ENCODE measurements around the gene ADI1.

The ADI1 gene

DNA sequence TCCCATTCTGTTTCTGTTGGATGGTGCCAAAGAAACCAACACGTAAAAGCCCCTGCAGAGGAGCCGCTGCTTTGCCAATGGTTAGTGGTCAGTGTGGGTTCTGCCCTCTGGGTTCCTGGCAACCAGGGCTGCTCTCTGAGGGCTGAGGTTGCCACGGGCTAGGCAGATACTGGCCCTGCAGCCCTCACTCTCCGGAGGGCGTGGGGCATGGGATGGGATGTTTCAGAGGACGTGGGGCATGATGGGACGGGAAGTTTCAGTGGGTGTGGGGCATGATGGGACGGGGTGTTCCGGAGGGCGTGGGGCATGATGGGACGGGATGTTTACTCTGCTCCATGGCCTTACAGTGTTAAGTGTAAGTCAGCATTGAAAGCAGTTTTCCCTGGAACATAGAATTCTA is 34.2 kb downstream of the ADI1 start:
- H3K36me3 ChIP-seq (replicated peaks in 1 of 2; ENCODE audit: control insufficient read depth in 2 of 2, insufficient read depth in 2 of 2, low read length in 2 of 2): peaks cover 1 to 31% of the 10 kb centered on the region in 2 donors
- no peak overlapping the region for H2AFZ ChIP-seq (ENCODE audit: low read length)
- no peak overlapping the region for H2BK5ac ChIP-seq (ENCODE audit: low read length)
- H4K91ac ChIP-seq (ENCODE audit: low read depth, low read length, poor library complexity): no peak overlapping the region
- H3K4ac ChIP-seq (ENCODE audit: low read length): no peak overlapping the region
- no peak overlapping the region for H3K23ac ChIP-seq (ENCODE audit: low read depth, low read length, poor library complexity)
- H3K4me2 ChIP-seq (ENCODE audit: insufficient read depth, low read length, poor library complexity, severe bottlenecking): no peak overlapping the region
- no CpG with 5 or more reads among the region's 11 CpGs for WGBS, 2 donors (ENCODE audit: extremely low coverage in 2 of 2, insufficient read length in 2 of 2, insufficient replicate concordance in 1 of 2)
- H3K4me3 ChIP-seq (ENCODE audit: low read length in 2 of 2): no peak overlapping the region
- H3K14ac ChIP-seq (ENCODE audit: low read length): peak overlapping the region; percentile 84
- H3K4me1 ChIP-seq (ENCODE audit: control insufficient read depth in 2 of 2, insufficient read depth in 1 of 2, low read depth in 1 of 2, low read length in 2 of 2): peaks cover 3 to 4% of the 10 kb centered on the region in 2 donors
- DNase-seq (ENCODE audit: low spot score): no peak
- H3K18ac ChIP-seq (ENCODE audit: low read length): no peak overlapping the region
- peak overlapping the region; percentile 46 for H2BK12ac ChIP-seq (ENCODE audit: low read length)
- H4K8ac ChIP-seq (ENCODE audit: low read depth, low read length): no peak overlapping the region
- no peak overlapping the region for H2BK15ac ChIP-seq (ENCODE audit: low read length)
- peak overlapping the region; percentile 39 for H3K9ac ChIP-seq (ENCODE audit: low read depth, low read length, poor library complexity)
- H2AK5ac ChIP-seq (ENCODE audit: low read depth, low read length): no peak overlapping the region
- no peak overlapping the region for H3K27ac ChIP-seq (replicated peaks; ENCODE audit: low read length)
- H2BK120ac ChIP-seq (ENCODE audit: low read depth, low read length): no peak overlapping the region
- peaks cover 2% of the 10 kb centered on the region for H3K79me1 ChIP-seq (ENCODE audit: low read depth, low read length)
- peaks cover 0 to 21% of the 10 kb centered on the region in 2 donors for H3K9me3 ChIP-seq (replicated peaks in 1 of 2; ENCODE audit: control insufficient read depth in 2 of 2, insufficient read depth in 1 of 2, low read depth in 1 of 2, low read length in 2 of 2)
- no peaks in the 10 kb centered on the region for H3K27me3 ChIP-seq (ENCODE audit: control insufficient read depth in 3 of 3, insufficient read depth in 3 of 3, low read depth in 1 of 3, low read length in 3 of 3)

DNA sequence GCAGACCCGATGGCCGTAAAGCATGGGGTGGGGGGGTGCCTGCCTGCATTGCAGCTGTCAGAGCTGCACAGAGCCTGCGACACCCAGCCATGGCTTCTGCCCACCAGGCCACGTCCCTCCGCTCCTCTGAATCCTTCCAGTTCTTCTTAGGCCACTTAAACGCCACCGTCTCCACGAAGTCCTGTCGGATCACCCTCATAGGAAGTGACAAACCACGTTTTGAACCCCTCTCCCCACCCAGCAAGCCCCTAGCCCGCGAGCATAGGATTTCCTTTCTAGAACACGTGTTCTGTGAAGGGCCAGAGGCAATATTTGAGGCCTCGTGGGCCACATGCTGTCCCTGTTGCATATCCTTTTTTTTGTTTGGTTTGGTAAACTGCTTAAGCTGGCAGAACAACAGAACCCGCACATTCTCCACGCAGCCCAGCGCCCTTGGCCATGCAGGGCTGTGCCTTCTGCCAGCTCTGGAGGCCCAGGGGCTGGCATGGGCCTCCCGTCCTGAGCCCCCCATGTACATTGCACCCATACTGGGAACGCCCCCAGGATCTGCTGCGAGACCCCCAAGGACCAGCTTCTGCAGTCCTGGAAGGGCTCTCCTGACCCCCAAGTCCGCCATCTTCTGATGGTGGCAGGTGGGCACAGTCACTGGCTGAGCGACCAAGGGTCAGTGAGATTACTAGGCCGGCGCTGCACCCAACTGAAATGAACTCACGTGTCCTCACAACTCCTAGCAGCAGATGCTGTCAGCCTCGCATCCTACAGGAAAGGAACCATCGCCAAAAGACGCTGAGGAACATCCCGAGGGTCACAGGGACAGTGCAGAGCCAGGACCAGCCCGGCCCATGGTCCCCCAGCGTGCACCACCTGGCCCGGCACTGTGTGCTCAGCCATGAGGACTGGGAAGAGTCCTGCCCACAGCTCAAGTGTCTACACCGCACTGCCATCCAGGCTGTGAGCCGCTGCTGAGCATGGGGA is 35.1 kb downstream of the ADI1 start:
- Histone ChIP-seq H3K18ac (ENCODE audit: low read length) (peak overlapping the region; percentile 45), H2BK12ac (ENCODE audit: low read length) (no peak overlapping the region), H3K27ac (replicated peaks; ENCODE audit: low read length) (no peak overlapping the region), H3K4me2 (ENCODE audit: insufficient read depth, low read length, poor library complexity, severe bottlenecking) (no peak overlapping the region), H4K8ac (ENCODE audit: low read depth, low read length) (no peak overlapping the region), H3K4me3 (ENCODE audit: low read length in 2 of 2) (no peak overlapping the region), H2AK5ac (ENCODE audit: low read depth, low read length) (peak overlapping the region; percentile 50), H2BK120ac (ENCODE audit: low read depth, low read length) (no peak overlapping the region), H2BK15ac (ENCODE audit: low read length) (no peak overlapping the region), H3K27me3 (ENCODE audit: control insufficient read depth in 3 of 3, insufficient read depth in 3 of 3, low read depth in 1 of 3, low read length in 3 of 3) (no peaks in the 10 kb centered on the region), H3K23ac (ENCODE audit: low read depth, low read length, poor library complexity) (peak overlapping the region; percentile 86), H2AFZ (ENCODE audit: low read length) (no peak overlapping the region), H3K4ac (ENCODE audit: low read length) (no peak overlapping the region), H3K14ac (ENCODE audit: low read length) (no peak overlapping the region), H3K79me1 (ENCODE audit: low read depth, low read length) (peaks cover 2% of the 10 kb centered on the region), H2BK5ac (ENCODE audit: low read length) (no peak overlapping the region), H4K91ac (ENCODE audit: low read depth, low read length, poor library complexity) (no peak overlapping the region), H3K9ac (ENCODE audit: low read depth, low read length, poor library complexity) (peak overlapping the region; percentile 37), H3K9me3 (replicated peaks in 1 of 2; ENCODE audit: control insufficient read depth in 2 of 2, insufficient read depth in 1 of 2, low read depth in 1 of 2, low read length in 2 of 2) (peaks cover 0 to 21% of the 10 kb centered on the region in 2 donors), H3K4me1 (ENCODE audit: control insufficient read depth in 2 of 2, insufficient read depth in 1 of 2, low read depth in 1 of 2, low read length in 2 of 2) (peaks cover 2 to 3% of the 10 kb centered on the region in 2 donors), H3K36me3 (replicated peaks in 1 of 2; ENCODE audit: control insufficient read depth in 2 of 2, insufficient read depth in 2 of 2, low read length in 2 of 2) (peaks cover 1 to 40% of the 10 kb centered on the region in 2 donors)
- no CpG with 5 or more reads among the region's 34 CpGs for WGBS, 2 donors (ENCODE audit: extremely low coverage in 2 of 2, insufficient read length in 2 of 2, insufficient replicate concordance in 1 of 2)
- no peak for DNase-seq (ENCODE audit: low spot score)

DNA sequence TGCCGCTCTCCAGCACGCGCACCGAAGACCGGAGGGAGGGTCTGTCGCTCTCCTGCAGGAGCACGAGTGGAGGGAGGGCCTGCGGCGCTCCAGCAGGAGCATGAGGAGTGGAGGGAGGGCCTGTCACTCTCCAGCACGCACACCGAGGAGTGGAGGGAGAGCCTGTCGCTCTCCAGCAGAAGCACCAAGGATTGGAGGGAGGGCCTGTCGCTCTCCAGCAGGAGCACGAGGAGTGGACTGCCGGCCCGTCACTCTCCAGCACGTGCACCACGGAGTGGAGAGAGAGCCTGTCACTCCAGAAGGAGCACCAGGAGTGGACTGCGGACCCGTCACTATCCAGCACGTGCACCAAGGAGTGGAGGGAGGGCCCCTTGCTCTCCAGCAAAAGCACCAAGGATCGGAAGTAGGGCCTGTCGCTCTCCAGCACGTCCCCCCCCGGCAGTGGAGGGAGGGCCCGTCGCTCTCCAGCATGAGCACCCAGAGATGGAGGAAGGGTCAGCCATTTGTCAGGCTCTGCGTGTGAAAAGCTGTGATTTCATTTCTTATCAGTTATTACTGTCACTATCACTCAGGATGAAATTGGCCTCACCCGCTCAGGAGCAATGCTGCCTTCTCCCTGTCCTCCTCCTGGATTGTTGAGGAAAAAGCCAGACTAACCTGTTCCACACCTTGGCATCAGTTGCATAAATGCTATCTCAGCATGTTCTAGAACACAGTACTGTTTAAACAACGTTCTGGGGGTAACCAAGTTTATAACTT is 35.9 kb downstream of the ADI1 start:
- no peaks in the 10 kb centered on the region for H3K27me3 ChIP-seq (ENCODE audit: control insufficient read depth in 3 of 3, insufficient read depth in 3 of 3, low read depth in 1 of 3, low read length in 3 of 3)
- peak overlapping the region; percentile 50 for H2AK5ac ChIP-seq (ENCODE audit: low read depth, low read length)
- H2BK12ac ChIP-seq (ENCODE audit: low read length): no peak overlapping the region
- no peak overlapping the region for H3K4ac ChIP-seq (ENCODE audit: low read length)
- H3K9me3 ChIP-seq (replicated peaks in 1 of 2; ENCODE audit: control insufficient read depth in 2 of 2, insufficient read depth in 1 of 2, low read depth in 1 of 2, low read length in 2 of 2): peaks cover 0 to 21% of the 10 kb centered on the region in 2 donors
- H3K23ac ChIP-seq (ENCODE audit: low read depth, low read length, poor library complexity): peak overlapping the region; percentile 29
- no peak overlapping the region for H2BK120ac ChIP-seq (ENCODE audit: low read depth, low read length)
- H2BK5ac ChIP-seq (ENCODE audit: low read length): no peak overlapping the region
- H4K8ac ChIP-seq (ENCODE audit: low read depth, low read length): no peak overlapping the region
- no peak overlapping the region for H3K18ac ChIP-seq (ENCODE audit: low read length)
- H3K4me3 ChIP-seq (ENCODE audit: low read length in 2 of 2): no peak overlapping the region
- H3K27ac ChIP-seq (replicated peaks; ENCODE audit: low read length): no peak overlapping the region
- no peak overlapping the region for H2AFZ ChIP-seq (ENCODE audit: low read length)
- no peak for DNase-seq (ENCODE audit: low spot score)
- peak overlapping the region; percentile 63 for H3K9ac ChIP-seq (ENCODE audit: low read depth, low read length, poor library complexity)
- H3K79me1 ChIP-seq (ENCODE audit: low read depth, low read length): peaks cover 2% of the 10 kb centered on the region
- H2BK15ac ChIP-seq (ENCODE audit: low read length): no peak overlapping the region
- no peak overlapping the region for H4K91ac ChIP-seq (ENCODE audit: low read depth, low read length, poor library complexity)
- no peak overlapping the region for H3K14ac ChIP-seq (ENCODE audit: low read length)
- WGBS, 2 donors (ENCODE audit: extremely low coverage in 2 of 2, insufficient read length in 2 of 2, insufficient replicate concordance in 1 of 2): no CpG with 5 or more reads among the region's 30 CpGs
- H3K36me3 ChIP-seq (replicated peaks in 1 of 2; ENCODE audit: control insufficient read depth in 2 of 2, insufficient read depth in 2 of 2, low read length in 2 of 2): peaks cover 4 to 48% of the 10 kb centered on the region in 2 donors
- H3K4me1 ChIP-seq (ENCODE audit: control insufficient read depth in 2 of 2, insufficient read depth in 1 of 2, low read depth in 1 of 2, low read length in 2 of 2): no peaks in the 10 kb centered on the region
- H3K4me2 ChIP-seq (ENCODE audit: insufficient read depth, low read length, poor library complexity, severe bottlenecking): no peak overlapping the region

DNA sequence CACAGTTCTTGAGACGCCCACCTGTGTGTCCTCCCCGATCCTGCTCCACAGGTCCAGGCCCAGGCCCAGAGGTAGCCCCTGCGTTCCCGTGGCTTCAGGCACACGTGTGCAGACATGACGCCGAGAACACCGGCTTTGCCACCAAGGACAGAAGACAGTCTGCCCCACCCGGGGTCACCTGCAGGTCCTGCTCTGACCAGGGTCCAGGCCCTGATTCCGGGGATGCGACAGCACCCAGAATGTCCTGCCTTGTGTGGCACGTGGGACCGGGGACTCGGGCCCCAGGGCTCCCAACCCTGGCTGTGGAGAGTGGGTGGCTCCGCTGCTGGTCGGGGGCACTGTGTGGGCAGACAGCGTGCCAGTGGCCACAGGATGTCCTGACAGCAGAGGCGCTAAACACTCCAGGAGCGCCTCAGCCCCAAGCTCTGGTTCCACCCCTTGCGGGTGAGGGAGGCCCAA is 36.9 kb downstream of the ADI1 start:
- no peak for DNase-seq (ENCODE audit: low spot score)
- Histone ChIP-seq H3K4me2 (ENCODE audit: insufficient read depth, low read length, poor library complexity, severe bottlenecking) (no peak overlapping the region), H3K4me3 (ENCODE audit: low read length in 2 of 2) (no peak overlapping the region), H3K36me3 (replicated peaks in 1 of 2; ENCODE audit: control insufficient read depth in 2 of 2, insufficient read depth in 2 of 2, low read length in 2 of 2) (peaks cover 4 to 54% of the 10 kb centered on the region in 2 donors), H2BK15ac (ENCODE audit: low read length) (no peak overlapping the region), H3K27me3 (ENCODE audit: control insufficient read depth in 3 of 3, insufficient read depth in 3 of 3, low read depth in 1 of 3, low read length in 3 of 3) (no peaks in the 10 kb centered on the region), H3K27ac (replicated peaks; ENCODE audit: low read length) (no peak overlapping the region), H4K91ac (ENCODE audit: low read depth, low read length, poor library complexity) (no peak overlapping the region), H4K8ac (ENCODE audit: low read depth, low read length) (no peak overlapping the region), H3K4ac (ENCODE audit: low read length) (no peak overlapping the region), H3K9me3 (replicated peaks in 1 of 2; ENCODE audit: control insufficient read depth in 2 of 2, insufficient read depth in 1 of 2, low read depth in 1 of 2, low read length in 2 of 2) (peaks cover 0 to 19% of the 10 kb centered on the region in 2 donors), H2AFZ (ENCODE audit: low read length) (no peak overlapping the region), H3K4me1 (ENCODE audit: control insufficient read depth in 2 of 2, insufficient read depth in 1 of 2, low read depth in 1 of 2, low read length in 2 of 2) (no peaks in the 10 kb centered on the region), H3K18ac (ENCODE audit: low read length) (peak overlapping the region; percentile 25), H3K9ac (ENCODE audit: low read depth, low read length, poor library complexity) (no peak overlapping the region), H2BK12ac (ENCODE audit: low read length) (no peak overlapping the region), H3K14ac (ENCODE audit: low read length) (peak overlapping the region; percentile 9), H3K79me1 (ENCODE audit: low read depth, low read length) (peaks cover 2% of the 10 kb centered on the region), H3K23ac (ENCODE audit: low read depth, low read length, poor library complexity) (peak overlapping the region; percentile 78), H2BK120ac (ENCODE audit: low read depth, low read length) (no peak overlapping the region), H2BK5ac (ENCODE audit: low read length) (no peak overlapping the region), H2AK5ac (ENCODE audit: low read depth, low read length) (peak overlapping the region; percentile 80)
- no CpG with 5 or more reads among the region's 20 CpGs for WGBS, 2 donors (ENCODE audit: extremely low coverage in 2 of 2, insufficient read length in 2 of 2, insufficient replicate concordance in 1 of 2)

Data from neuronal stem cell (in vitro differentiated cells).